HG02798 (cell line): Measurements from ENCODE around the gene CFAP161.

Source experiments
- ATAC-seq: cut with Tn5 transposase; IDR thresholded peaks from one replicate; pipeline ENCODE4 v1.9.1; 2021; ENCODE audit warnings: mild to moderate bottlenecking; ENCODE audit not compliant: unreplicated experiment, poor library complexity

The CFAP161 gene

GRCh38 chr15:81133782-81134461 lies at the start of gene CFAP161:
CFAP161 (plus strand) TSS chr15:81134270; CDS start chr15:81134330, 60 bp downstream.
- ATAC-seq = no peak

DNA sequence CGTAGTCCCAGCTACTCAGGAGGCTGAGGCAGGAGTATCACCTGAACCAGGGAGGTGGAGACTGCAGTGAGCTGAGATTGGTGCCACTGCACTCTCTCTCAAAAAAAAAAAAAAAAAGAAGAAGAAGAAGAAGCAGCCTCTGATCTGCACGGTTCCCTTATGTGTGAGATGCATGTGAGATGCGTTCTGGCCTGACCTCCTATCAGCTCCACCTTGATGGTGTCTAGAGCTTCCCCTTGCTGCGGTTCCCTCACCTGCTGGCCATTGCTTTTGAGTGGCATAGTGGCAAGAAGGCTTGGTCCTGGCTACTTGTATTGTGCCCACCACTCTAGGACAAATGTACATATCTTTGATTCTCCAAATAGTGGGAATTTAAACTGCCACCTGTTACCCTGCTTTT lies 49.4 kb upstream of the CFAP161 start:
- ATAC-seq = no peak

GRCh38 chr15:81085213-81085612 lies 48.9 kb upstream of the CFAP161 start:
- ATAC-seq = no peak

DNA sequence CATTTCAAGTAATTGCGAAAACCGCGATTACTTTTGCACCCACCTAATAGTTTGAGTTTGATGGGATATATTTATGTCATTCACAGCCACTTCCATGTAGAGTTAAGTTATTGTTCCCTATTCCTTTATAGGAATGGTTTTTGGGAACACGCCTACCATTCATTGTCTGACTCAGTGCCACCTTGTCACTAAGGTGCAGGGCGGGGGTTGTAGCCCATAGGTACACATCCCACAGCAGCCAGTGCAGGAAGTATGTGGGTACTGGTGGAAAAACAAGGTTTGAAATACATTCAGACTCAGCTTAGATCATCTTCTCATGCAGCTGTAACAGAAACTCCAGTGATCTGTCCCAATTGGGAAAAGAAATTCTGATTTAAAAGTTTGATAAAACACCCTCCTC lies 48.2 kb upstream of the CFAP161 start:
- ATAC-seq = no peak

- no peak for ATAC-seq
These were observed 47.0 kb upstream of the CFAP161 start for GRCh38 chr15:81087066-81087465.

DNA sequence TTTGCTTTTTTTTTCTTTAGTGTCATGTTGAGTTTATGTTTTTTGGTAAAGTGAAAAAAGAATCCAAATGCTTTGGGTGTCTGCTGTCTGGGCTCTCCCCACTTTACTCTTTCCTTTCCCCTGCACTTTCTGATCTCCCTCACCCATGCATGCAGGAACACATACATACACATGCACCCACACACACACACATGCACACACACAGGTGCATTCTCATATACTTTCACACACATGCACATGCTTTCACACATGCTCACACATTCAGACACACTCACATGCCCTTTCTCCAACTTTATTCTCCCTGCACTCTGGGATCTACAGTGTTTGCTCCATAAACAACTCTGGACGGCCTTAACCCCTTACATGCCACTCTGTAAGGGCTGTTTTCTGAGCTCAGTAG lies 46.4 kb upstream of the CFAP161 start:
- no peak for ATAC-seq

DNA sequence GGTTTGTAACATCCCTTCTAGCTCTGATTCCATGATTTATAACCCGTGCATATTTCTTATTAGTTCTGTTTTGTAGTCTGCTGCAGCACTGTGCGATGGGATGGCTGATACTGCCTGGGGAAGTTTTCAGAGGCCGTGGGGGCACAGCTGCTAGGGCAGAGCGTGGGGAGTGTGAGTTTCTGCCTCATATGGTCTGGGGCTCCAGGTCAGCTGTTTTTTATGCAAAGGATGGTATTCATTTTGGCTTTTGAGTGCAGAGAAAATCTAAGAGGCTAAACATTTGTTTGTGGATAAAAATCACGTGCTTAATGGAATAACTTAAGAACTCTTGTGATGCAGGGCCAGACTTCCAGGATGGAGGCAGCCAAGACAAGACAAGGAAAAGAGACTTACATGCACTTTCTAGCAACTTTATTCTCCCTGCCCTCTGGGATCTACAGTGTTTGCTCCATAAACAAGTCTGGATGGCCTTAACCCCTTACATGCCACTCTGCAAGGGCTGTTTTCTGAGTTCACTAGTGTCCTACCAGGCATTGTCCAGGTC lies 45.5 kb upstream of the CFAP161 start:
- no peak for ATAC-seq

- ATAC-seq = no peak
These were observed 42.0 kb upstream of the CFAP161 start for GRCh38 chr15:81091889-81092558.

DNA sequence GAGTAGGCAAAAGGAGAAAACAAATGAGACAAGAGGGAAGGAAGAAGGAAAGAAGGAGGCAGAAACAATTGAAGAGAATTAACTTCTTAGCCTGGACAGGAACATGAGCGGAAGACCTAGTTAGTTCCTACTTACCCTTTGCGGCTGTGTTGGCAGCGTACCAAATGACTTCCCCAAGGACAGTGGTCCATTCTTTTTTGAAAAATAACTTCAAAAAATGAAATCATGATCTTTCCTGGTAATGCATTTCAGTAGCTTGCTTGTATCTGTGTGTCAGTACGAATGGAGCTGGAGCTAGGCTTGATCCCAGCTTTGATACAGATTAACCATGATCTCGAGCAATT lies 41.5 kb upstream of the CFAP161 start:
- ATAC-seq = no peak

- ATAC-seq = no peak
These were observed 40.1 kb upstream of the CFAP161 start for GRCh38 chr15:81093961-81094360.

GRCh38 chr15:81095690-81096365 lies 38.2 kb upstream of the CFAP161 start:
- no peak for ATAC-seq

DNA sequence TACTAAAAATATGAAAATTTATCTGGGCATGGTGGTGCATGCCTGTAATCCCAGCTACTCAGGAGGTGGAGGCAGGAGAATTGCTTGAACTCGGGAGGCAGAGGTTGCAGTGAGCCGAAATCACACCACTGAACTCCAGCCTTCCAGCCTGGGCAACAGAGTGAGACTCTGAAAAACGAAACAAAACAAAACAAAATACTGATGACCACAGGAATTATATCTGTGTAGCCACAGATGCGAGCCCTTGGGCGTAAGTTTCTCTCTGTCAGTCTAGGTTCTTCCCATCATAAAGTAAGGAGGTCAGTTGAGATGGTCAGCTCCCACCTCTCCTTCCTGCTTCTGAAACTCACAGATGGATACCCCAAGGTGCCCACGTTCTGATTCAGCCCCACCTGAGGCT lies 37.7 kb upstream of the CFAP161 start:
- no peak for ATAC-seq

DNA sequence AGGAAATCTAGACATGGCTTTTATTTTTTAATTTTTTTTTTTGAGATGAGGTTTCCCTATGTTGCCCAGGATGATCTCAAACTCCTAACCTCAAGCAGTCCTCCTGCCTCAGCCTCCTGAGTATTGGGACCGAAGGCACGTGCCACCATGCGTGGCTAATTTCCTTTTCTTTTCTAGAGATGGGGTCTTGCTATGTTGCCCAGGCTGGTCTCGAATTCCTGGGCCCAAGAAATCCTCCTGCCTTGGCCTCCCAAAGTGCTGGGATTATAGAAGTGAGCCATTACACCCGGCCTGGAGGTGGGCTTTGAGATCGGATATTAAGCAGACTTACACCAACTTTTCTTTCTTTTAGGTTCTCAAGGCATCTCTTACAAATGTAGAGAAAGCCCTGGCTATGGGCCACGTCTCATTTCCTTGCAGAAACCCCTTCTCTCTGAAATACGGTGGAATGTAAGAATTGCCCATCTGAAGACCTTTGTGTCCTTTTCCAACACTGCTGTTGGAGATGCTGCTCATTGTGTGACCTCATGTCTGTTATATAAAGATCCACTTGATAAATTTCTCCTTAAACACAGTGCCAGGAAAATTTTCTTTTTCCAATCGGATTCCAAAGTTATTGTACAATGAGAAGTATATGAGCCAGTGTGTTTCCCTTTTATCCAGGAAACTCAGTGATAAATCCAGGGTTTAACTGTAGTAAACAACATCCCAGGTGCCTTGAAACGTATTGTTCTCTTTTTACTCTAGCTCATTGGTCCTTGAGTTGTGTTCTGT lies 36.8 kb upstream of the CFAP161 start:
- ATAC-seq = no peak

- no peak for ATAC-seq
These were observed 36.2 kb upstream of the CFAP161 start for GRCh38 chr15:81097890-81098280.

GRCh38 chr15:81098349-81098748 lies 35.7 kb upstream of the CFAP161 start:
- no peak for ATAC-seq

DNA sequence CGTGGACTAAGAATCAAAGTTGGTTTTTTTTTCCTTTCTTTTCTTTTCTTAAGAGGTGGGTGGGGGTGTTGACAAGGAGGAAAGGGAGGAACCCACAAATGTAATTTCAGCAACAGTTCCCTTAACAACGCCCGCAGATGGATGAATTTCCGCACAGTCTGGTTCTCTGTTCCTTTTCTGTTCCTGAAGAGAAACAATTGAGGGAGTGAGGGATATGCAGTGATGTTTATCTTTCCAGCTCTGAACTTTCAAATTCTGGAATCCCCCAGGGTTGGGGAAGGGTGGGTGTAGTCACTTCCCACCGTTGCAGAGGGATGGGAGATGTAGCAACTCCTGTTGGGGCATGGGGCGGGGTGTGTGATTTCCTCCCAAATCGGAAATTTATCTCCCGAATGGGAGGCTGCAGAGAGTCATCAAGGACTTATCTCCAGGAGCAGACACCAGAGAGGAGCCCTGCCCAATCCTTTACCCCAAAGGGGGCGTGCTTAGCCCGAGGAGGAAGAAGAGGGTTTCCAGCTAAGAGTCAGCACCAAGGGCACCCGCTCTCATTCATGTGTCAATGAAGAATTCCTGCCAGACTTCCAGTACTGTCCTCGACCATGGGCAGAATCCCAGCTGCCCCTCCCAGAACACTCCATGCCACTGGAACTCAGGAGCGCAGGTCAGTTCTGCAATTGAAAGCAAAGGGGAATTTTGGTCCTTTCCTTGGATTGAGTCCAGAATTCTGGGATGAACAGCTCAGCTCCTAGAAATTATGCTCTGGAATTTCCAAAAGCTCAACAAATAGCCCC lies 35.0 kb upstream of the CFAP161 start:
- ATAC-seq = no peak

DNA sequence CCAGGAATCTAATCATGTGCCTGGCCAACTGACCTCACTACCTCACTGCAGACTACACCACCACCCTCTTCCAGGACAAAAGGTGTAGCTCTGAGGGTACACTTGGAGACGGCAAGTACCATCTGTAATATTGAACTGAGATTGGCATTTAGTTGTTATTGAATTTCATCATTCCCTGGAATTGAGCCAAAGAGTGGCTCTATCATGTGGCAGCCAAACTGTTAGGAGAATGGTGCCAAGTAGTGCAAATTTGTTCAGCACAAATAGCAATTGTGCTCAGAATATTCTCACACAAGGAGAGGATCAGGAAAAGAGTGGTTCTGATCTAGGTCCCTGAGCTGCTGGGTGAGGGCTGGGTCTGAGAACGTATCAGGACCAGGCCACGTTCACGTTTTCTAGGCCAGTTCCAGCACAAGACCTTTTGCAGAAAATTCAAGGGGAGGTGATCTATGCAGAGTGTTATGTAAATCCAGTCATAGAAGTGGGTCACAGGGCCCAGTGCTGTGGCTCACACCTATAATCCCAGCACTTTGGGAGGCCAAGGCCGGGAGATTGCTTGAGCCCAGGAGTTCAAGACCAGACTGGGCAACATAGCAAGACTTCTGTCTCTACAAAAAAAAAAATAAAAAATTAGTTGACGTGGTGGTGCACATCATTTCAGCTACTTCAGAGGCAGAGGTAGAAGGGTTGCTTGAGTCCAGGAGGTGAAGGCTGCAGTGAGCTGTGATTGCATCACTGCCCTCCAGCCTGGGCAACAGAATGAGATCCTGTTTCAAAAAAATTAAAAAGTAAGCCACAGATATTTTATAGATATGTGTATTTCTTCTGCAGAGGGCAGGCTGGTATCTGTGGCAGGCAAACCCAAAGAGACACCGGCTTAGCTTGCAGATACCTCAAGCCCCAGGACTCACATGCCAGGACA lies 31.9 kb upstream of the CFAP161 start:
- ATAC-seq = no peak

GRCh38 chr15:81103857-81104256 lies 30.2 kb upstream of the CFAP161 start:
- ATAC-seq = no peak

- ATAC-seq = no peak
These were observed 28.5 kb upstream of the CFAP161 start for GRCh38 chr15:81105545-81105944.
